Hepatic stellate cell (primary cell): ENCODE measurements around the gene CFAP53.
"Not testable (repeated sequence)": the region's sequence is repeated elsewhere in the genome, so short reads cannot be mapped to it uniquely, and the experiment has no call there.

ENCODE experiments used
- DNase-seq: peaks from one replicate; pipeline ENCODE4 v3.0.0; 2011; ENCODE audit warnings: low spot score

The CFAP53 gene

GRCh38 chr18:50272568-50272967, 6.3 kb upstream of the CFAP53 start:
- DNase-seq: no peak

GRCh38 chr18:50268022-50268747, 1.9 kb upstream of the CFAP53 start:
- DNase-seq: peak; percentile 90

- no peak for DNase-seq
Measured at GRCh38 chr18:50262977-50263376, 3.3 kb downstream of the CFAP53 start.

- no peak for DNase-seq
Measured at GRCh38 chr18:50250935-50251334, 15.4 kb downstream of the CFAP53 start.

GRCh38 chr18:50249576-50249975, 16.7 kb downstream of the CFAP53 start:
- DNase-seq: no peak

- DNase-seq: no peak
Measured at GRCh38 chr18:50247561-50247960, 18.7 kb downstream of the CFAP53 start.

- not testable (repeated sequence) for DNase-seq
Measured at GRCh38 chr18:50241768-50242167, 24.5 kb downstream of the CFAP53 start.

- no peak for DNase-seq
Measured at GRCh38 chr18:50240080-50240563, 26.2 kb downstream of the CFAP53 start.

- DNase-seq: no peak
Measured at GRCh38 chr18:50232419-50232818, 33.9 kb downstream of the CFAP53 start.

GRCh38 chr18:50231621-50232020, 34.7 kb downstream of the CFAP53 start:
- no peak for DNase-seq

- not testable (repeated sequence) for DNase-seq
Measured at GRCh38 chr18:50220249-50220648, 46.0 kb downstream of the CFAP53 start.

GRCh38 chr18:50218432-50219197, 47.7 kb downstream of the CFAP53 start:
- no peak for DNase-seq

- DNase-seq: no peak
Measured at GRCh38 chr18:50209311-50209710, 57.0 kb downstream of the CFAP53 start.

- DNase-seq: no peak
Measured at GRCh38 chr18:50207722-50208121, 58.6 kb downstream of the CFAP53 start.

GRCh38 chr18:50203801-50204604, 62.3 kb downstream of the CFAP53 start:
- DNase-seq: peak; percentile 27

- DNase-seq: no peak
Measured at GRCh38 chr18:50201476-50202018, 64.7 kb downstream of the CFAP53 start.

- DNase-seq: no peak
Measured at GRCh38 chr18:50199921-50200320, 66.4 kb downstream of the CFAP53 start.

- DNase-seq: no peak
Measured at GRCh38 chr18:50199346-50199855, 66.9 kb downstream of the CFAP53 start.

GRCh38 chr18:50196261-50196660, 70.0 kb downstream of the CFAP53 start:
- DNase-seq: no peak

- DNase-seq: no peak
Measured at GRCh38 chr18:50195689-50196088, 70.6 kb downstream of the CFAP53 start.

GRCh38 chr18:50194631-50195532, 71.4 kb downstream of the CFAP53 start, which contains the start of gene MYO5B:
TSS of gene MYO5B (minus strand) at chr18:50195147. CDS start at chr18:50194793, 354 bp downstream.
- no peak for DNase-seq
